ENCODE measurements around the gene DDAH2.

DDAH2 gene

DNA sequence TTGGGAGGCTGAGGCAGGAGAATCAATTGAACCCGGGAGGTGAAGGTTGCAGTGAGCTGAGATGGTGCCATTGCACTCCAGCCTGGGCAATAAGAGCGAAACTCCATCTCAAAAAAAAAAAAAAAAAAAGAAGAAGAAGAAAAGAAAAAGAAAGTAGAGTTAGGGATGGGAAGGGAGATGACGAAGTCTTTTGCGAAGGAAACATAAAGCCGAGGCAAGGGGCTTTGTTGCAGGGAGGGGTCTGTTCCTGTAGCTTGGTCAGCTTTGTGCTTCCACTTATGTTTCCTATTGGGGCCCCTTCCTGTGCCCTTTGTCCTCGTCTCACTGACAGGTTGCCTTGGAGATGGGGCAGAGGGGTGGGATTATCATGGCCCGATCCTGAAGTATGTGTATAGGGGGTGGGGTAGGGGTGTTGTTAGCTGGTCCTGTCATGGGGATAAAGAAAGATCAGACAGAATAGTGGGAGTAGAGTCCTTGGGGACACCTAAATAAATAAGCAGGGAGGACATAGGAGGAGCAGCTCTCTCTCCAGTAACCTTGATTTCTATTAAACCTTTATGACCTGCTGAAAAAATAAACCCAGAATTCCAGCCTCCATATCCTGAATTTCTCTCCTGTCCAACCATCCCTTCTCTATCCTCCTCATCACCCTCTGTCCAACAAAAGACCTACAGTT, 8.4 kb upstream of the DDAH2 start:
- Histone ChIP-seq H3K4me1 (ENCODE audit: control insufficient read depth in 2 of 2, insufficient read depth in 1 of 2, low read depth in 1 of 2, low read length in 2 of 2) (peaks cover 30 to 36% of the 10 kb centered on the region in 2 donors), H3K27ac (replicated peaks; ENCODE audit: low read length) (peak overlapping the region; percentile 88), H2AK5ac (ENCODE audit: low read depth, low read length) (no peak overlapping the region)

GRCh38 chr6:31736768-31737314, 7.7 kb upstream of the DDAH2 start:
- peak overlapping the region; percentile 42 for H3K4me2 ChIP-seq (ENCODE audit: insufficient read depth, low read length, poor library complexity, severe bottlenecking)
- peak overlapping the region; percentile 5 for H3K4ac ChIP-seq (ENCODE audit: low read length)
- no peak overlapping the region for H3K23ac ChIP-seq (ENCODE audit: low read depth, low read length, poor library complexity)
- peak; percentile 18 for DNase-seq (ENCODE audit: low spot score)
- H2BK12ac ChIP-seq (ENCODE audit: low read length): peak overlapping the region; percentile 91
- H3K9ac ChIP-seq (ENCODE audit: low read depth, low read length, poor library complexity): no peak overlapping the region
- peak overlapping the region; percentile 90 for H2AK5ac ChIP-seq (ENCODE audit: low read depth, low read length)
- H3K9me3 ChIP-seq (replicated peaks in 1 of 2; ENCODE audit: control insufficient read depth in 2 of 2, insufficient read depth in 1 of 2, low read depth in 1 of 2, low read length in 2 of 2): no peaks in the 10 kb centered on the region
- H3K4me3 ChIP-seq (ENCODE audit: low read length in 2 of 2): peak overlapping the region; percentile 67 to 90
- H3K36me3 ChIP-seq (replicated peaks in 1 of 2; ENCODE audit: control insufficient read depth in 2 of 2, insufficient read depth in 2 of 2, low read length in 2 of 2): peaks cover 21 to 42% of the 10 kb centered on the region in 2 donors
- H3K14ac ChIP-seq (ENCODE audit: low read length): peak overlapping the region; percentile 39
- peaks cover 30 to 36% of the 10 kb centered on the region in 2 donors for H3K4me1 ChIP-seq (ENCODE audit: control insufficient read depth in 2 of 2, insufficient read depth in 1 of 2, low read depth in 1 of 2, low read length in 2 of 2)
- H3K27ac ChIP-seq (replicated peaks; ENCODE audit: low read length): peak overlapping the region; percentile 88
- peak overlapping the region; percentile 85 for H2BK5ac ChIP-seq (ENCODE audit: low read length)
- no peak overlapping the region for H4K8ac ChIP-seq (ENCODE audit: low read depth, low read length)
- H2BK15ac ChIP-seq (ENCODE audit: low read length): peak overlapping the region; percentile 76
- no peaks in the 10 kb centered on the region for H3K27me3 ChIP-seq (ENCODE audit: control insufficient read depth in 3 of 3, insufficient read depth in 3 of 3, low read depth in 1 of 3, low read length in 3 of 3)
- no CpG with 5 or more reads among the region's 10 CpGs for WGBS, 2 donors (ENCODE audit: extremely low coverage in 2 of 2, insufficient read length in 2 of 2, insufficient replicate concordance in 1 of 2)
- H3K18ac ChIP-seq (ENCODE audit: low read length): peak overlapping the region; percentile 95
- H4K91ac ChIP-seq (ENCODE audit: low read depth, low read length, poor library complexity): peak overlapping the region; percentile 97
- H2AFZ ChIP-seq (ENCODE audit: low read length): peak overlapping the region; percentile 78
- H3K79me1 ChIP-seq (ENCODE audit: low read depth, low read length): peaks cover 10% of the 10 kb centered on the region
- H2BK120ac ChIP-seq (ENCODE audit: low read depth, low read length): peak overlapping the region; percentile 98

More for the DNA sequence above, 8.4 kb upstream of the DDAH2 start:
- Histone ChIP-seq H3K4me3 (ENCODE audit: low read length in 2 of 2) (peak overlapping the region in 1 of 2 donors; percentile 67), H4K91ac (ENCODE audit: low read depth, low read length, poor library complexity) (no peak overlapping the region), H2BK12ac (ENCODE audit: low read length) (no peak overlapping the region), H2AFZ (ENCODE audit: low read length) (no peak overlapping the region), H3K27me3 (ENCODE audit: control insufficient read depth in 3 of 3, insufficient read depth in 3 of 3, low read depth in 1 of 3, low read length in 3 of 3) (no peaks in the 10 kb centered on the region), H3K18ac (ENCODE audit: low read length) (no peak overlapping the region), H2BK5ac (ENCODE audit: low read length) (peak overlapping the region; percentile 85), H3K14ac (ENCODE audit: low read length) (no peak overlapping the region), H2BK120ac (ENCODE audit: low read depth, low read length) (peak overlapping the region; percentile 12), H4K8ac (ENCODE audit: low read depth, low read length) (no peak overlapping the region), H3K9ac (ENCODE audit: low read depth, low read length, poor library complexity) (no peak overlapping the region), H3K36me3 (replicated peaks in 1 of 2; ENCODE audit: control insufficient read depth in 2 of 2, insufficient read depth in 2 of 2, low read length in 2 of 2) (peaks cover 20 to 42% of the 10 kb centered on the region in 2 donors), H3K79me1 (ENCODE audit: low read depth, low read length) (peaks cover 10% of the 10 kb centered on the region), H3K23ac (ENCODE audit: low read depth, low read length, poor library complexity) (no peak overlapping the region), H3K4ac (ENCODE audit: low read length) (no peak overlapping the region), H3K9me3 (replicated peaks in 1 of 2; ENCODE audit: control insufficient read depth in 2 of 2, insufficient read depth in 1 of 2, low read depth in 1 of 2, low read length in 2 of 2) (no peaks in the 10 kb centered on the region), H3K4me2 (ENCODE audit: insufficient read depth, low read length, poor library complexity, severe bottlenecking) (peak overlapping the region; percentile 12), H2BK15ac (ENCODE audit: low read length) (no peak overlapping the region)
- no CpG with 5 or more reads among the region's 7 CpGs for WGBS, 2 donors (ENCODE audit: extremely low coverage in 2 of 2, insufficient read length in 2 of 2, insufficient replicate concordance in 1 of 2)
- DNase-seq (ENCODE audit: low spot score): peak; percentile 65

GRCh38 chr6:31736021-31736767, 7.1 kb upstream of the DDAH2 start, which contains the start of gene CLIC1:
Gene CLIC1, minus strand, starts transcription at chr6:31736530. Its CDS starts 230 bp downstream, at chr6:31736300.
- H3K27ac ChIP-seq (replicated peaks; ENCODE audit: low read length): peak within 1 kb of the TSS; percentile 88
- peak within 1 kb of the TSS; percentile 90 for H3K23ac ChIP-seq (ENCODE audit: low read depth, low read length, poor library complexity)
- H2BK120ac ChIP-seq (ENCODE audit: low read depth, low read length): peak within 1 kb of the TSS; percentile 98
- peaks cover 30 to 36% of the 10 kb centered on the region in 2 donors for H3K4me1 ChIP-seq (ENCODE audit: control insufficient read depth in 2 of 2, insufficient read depth in 1 of 2, low read depth in 1 of 2, low read length in 2 of 2)
- H3K36me3 ChIP-seq (replicated peaks in 1 of 2; ENCODE audit: control insufficient read depth in 2 of 2, insufficient read depth in 2 of 2, low read length in 2 of 2): peaks cover 25 to 42% of the 10 kb centered on the region in 2 donors
- peak within 1 kb of the TSS; percentile 39 for H3K14ac ChIP-seq (ENCODE audit: low read length)
- peak within 1 kb of the TSS; percentile 78 for H2AFZ ChIP-seq (ENCODE audit: low read length)
- H3K4me3 ChIP-seq (ENCODE audit: low read length in 2 of 2): peak within 1 kb of the TSS; percentile 67 to 90
- H4K91ac ChIP-seq (ENCODE audit: low read depth, low read length, poor library complexity): peak within 1 kb of the TSS; percentile 97
- peak within 1 kb of the TSS; percentile 76 for H2BK15ac ChIP-seq (ENCODE audit: low read length)
- H3K79me1 ChIP-seq (ENCODE audit: low read depth, low read length): peaks cover 10% of the 10 kb centered on the region
- no peak within 1 kb of the TSS for H4K8ac ChIP-seq (ENCODE audit: low read depth, low read length)
- no peaks in the 10 kb centered on the region for H3K9me3 ChIP-seq (replicated peaks in 1 of 2; ENCODE audit: control insufficient read depth in 2 of 2, insufficient read depth in 1 of 2, low read depth in 1 of 2, low read length in 2 of 2)
- peak within 1 kb of the TSS; percentile 5 for H3K4ac ChIP-seq (ENCODE audit: low read length)
- H3K9ac ChIP-seq (ENCODE audit: low read depth, low read length, poor library complexity): peak within 1 kb of the TSS; percentile 87
- H3K4me2 ChIP-seq (ENCODE audit: insufficient read depth, low read length, poor library complexity, severe bottlenecking): peak within 1 kb of the TSS; percentile 89
- no peaks in the 10 kb centered on the region for H3K27me3 ChIP-seq (ENCODE audit: control insufficient read depth in 3 of 3, insufficient read depth in 3 of 3, low read depth in 1 of 3, low read length in 3 of 3)
- peak within 1 kb of the TSS; percentile 91 for H2BK12ac ChIP-seq (ENCODE audit: low read length)
- H2AK5ac ChIP-seq (ENCODE audit: low read depth, low read length): peak within 1 kb of the TSS; percentile 90
- WGBS, 2 donors (ENCODE audit: extremely low coverage in 2 of 2, insufficient read length in 2 of 2, insufficient replicate concordance in 1 of 2): no CpG with 5 or more reads among the region's 24 CpGs
- peak within 1 kb of the TSS; percentile 85 for H2BK5ac ChIP-seq (ENCODE audit: low read length)
- H3K18ac ChIP-seq (ENCODE audit: low read length): peak within 1 kb of the TSS; percentile 95
- peak; percentile 69 for DNase-seq (ENCODE audit: low spot score)

Data from neuronal stem cell (in vitro differentiated cells).